ENCODE results near the gene WDR35.
"Not testable (repeated sequence)": the region's sequence is repeated elsewhere in the genome, so short reads cannot be mapped to it uniquely, and the experiment has no call there.

Gene WDR35

DNA sequence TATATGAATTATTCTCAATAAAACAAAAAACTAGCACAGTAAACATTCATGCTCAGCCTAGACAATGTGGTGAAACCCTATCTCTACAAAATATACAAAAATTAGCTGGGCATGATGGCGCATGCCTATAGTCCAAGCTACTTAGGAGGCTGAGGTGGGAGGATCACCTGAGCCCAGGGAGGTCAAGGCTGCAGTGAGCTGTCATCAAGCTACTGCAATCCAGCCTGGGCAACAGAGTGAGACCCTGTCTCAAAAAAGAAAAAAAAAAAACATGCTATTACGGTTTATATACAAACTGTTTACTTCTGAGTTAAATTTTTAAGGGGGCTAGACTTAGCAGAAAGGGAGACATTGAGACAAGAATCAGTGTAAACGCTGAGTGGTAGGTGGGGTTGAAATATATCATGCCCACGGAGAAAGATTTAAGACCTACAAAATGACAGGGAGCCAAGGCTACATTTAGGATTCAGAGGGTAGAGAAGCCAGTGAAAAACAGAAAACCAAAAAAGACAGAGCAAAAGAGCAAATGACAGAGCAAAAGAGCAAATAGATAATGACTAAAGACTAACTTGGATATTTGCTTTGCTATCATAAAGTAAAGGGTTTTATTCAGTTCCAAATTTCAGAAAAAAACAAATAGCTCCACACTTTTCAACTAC, 95.6 kb downstream of the WDR35 start:
- no peak for DNase-seq (ENCODE audit: low read depth)

DNA sequence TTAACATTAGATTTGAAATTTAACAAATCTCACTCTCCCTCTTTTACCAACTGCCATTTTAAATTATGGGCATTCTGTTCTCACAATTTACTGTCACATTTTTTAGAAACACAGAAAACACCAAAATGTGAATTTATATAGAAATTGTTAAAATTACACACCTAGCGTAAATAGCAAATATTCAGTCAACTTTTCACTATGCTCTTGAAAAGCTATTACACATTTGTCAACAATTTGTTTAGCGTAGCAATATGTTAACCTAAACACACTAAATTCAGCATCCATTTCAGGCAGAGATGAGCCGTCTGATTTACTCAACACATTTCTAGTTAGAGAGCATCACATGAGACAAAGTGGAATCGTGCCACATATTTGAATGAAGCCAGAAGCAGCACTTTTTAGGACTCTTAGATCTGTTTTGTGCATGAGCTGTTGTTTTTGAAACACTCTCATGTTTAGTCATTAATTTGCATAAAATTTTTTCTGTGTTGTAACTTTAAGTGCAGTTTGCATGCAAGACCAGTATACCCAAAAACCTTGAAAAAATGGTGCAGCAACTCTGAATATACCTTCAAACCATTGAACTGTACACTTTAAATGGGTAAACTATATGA, 96.3 kb downstream of the WDR35 start:
- DNase-seq (ENCODE audit: low read depth), result no peak

DNA sequence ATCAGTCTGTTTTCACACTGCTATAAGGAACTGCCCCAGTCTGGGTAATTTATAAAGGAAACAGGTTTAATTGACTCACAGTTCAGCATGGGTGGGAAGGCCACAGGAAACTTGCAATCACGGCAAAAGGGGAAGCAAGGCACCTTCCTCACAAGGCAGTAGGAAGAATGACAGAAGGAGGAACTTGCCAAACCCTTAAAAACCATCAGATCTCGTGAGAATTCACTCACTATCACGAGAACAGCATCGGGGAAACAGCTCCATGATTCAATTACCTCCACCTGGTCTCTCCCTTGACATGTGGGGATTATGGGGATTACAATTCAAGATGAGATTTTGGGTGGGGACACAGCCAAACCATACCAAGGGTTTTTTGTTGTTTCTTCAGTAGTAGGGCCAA, 97.9 kb downstream of the WDR35 start:
- not testable (repeated sequence) for DNase-seq (ENCODE audit: low read depth)

GRCh38 chr2:19890104-19890503, 99.8 kb downstream of the WDR35 start:
- DNase-seq (ENCODE audit: low read depth), result no peak

DNA sequence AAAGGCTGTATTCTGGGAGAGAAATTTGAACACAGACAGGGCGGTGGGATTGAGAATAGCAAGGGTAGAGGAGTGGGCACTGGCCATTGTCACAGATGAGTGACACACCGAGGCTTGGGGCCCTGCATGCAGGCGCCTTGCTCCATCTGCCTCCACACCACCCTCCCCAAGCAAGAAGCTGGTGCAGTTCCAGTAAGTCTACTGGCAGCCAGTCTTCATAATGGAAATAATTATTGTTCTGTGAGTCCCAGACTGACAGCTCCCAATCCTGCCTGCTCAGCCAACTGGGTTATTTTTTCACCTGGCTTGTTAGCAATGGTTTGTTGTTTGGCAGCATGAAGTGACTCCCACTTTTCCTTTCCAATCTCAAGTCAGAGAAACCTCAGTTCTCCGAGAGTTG, 101.1 kb downstream of the WDR35 start:
- DNase-seq (ENCODE audit: low read depth), result no peak

DNA sequence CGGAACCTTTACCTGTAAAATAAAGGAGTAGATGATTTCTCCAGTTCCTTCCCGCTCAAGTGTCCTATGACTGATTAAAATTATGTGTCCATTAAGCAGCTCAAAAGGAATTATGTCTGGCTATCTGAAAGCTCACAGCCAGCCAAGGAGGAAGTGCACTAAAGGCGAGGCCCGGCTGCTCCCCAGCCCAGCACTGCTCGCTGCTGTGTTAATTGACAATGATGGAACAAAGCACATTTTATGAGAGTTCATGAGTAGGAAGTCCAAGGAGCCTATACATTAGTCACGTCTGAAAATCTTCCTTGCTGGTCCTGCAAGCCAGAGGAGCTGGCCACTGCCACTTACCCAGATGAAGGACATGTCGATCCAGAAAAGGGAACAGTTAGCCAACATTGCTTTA, 102.4 kb downstream of the WDR35 start:
- DNase-seq (ENCODE audit: low read depth), result no peak

GRCh38 chr2:19886261-19886660, 103.6 kb downstream of the WDR35 start:
- DNase-seq (ENCODE audit: low read depth), result no peak

DNA sequence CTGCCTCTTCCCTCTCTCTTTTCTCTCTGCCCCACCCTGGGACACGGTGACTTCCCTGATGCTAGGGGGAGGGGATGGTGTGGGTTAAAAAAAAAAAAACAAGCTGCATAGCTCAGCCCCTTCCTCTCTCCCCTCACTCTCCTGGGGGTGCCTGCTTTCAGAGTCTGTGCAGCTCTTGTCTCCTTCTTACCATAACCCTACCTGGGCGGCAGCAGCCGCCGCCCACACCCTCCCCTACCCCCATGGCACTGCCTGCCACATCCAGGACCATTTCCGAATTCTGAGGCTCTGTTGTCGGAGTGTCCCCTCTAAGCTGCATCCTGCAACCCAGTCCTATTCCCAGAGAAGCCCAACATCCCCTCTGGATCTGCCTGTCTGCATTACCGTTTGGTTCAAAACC, 104.1 kb downstream of the WDR35 start:
- no peak for DNase-seq (ENCODE audit: low read depth)

- no peak for DNase-seq (ENCODE audit: low read depth)
Observed at GRCh38 chr2:19883971-19884720, 105.8 kb downstream of the WDR35 start.

DNA sequence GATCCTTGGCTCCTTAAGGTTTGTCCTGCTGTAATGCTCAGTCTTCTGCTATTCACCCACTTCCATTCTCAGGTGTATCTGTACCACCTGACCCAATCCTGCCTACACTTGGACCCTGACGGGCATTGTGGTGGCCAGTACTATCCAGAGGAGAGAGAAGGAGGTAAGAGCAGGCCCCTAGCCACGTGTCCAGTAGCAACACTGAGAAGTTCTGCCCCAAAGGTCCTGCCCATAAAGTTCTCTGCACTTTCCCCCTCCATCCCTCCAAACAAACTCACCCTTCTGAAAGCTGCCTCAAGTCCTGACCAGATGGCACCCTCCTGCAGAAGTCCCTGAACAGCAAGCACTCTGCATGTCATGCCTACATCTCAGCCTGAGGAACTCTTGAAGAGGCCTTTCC, 106.4 kb downstream of the WDR35 start:
- DNase-seq (ENCODE audit: low read depth), result no peak

- no peak for DNase-seq (ENCODE audit: low read depth)
Observed at GRCh38 chr2:19882286-19882685, 107.6 kb downstream of the WDR35 start.

- DNase-seq (ENCODE audit: low read depth), result no peak
Observed at GRCh38 chr2:19881908-19882265, 108.0 kb downstream of the WDR35 start.

- no peak for DNase-seq (ENCODE audit: low read depth)
Observed at GRCh38 chr2:19881221-19881907, 108.5 kb downstream of the WDR35 start.

DNA sequence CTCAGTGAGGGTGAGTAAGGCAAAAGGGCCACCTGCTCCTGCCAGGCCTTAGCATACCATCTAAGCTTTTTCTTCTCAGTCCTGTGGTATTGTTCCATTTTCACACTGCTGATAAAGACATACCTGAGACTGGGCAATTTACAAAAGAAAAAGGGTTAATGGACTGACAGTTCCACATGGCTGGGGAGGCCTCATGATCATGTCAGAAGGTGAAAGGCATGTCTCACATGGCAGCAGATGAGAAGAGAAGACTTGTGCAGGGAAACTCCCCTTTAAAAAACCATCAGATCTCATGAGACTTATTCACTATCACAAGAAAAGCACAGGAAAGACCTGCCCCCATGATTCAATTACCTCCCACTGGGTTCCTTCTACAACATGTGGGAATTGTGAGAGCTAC, 109.7 kb downstream of the WDR35 start:
- DNase-seq (ENCODE audit: low read depth), result not testable (repeated sequence)

- no peak for DNase-seq (ENCODE audit: low read depth)
Observed at GRCh38 chr2:19879120-19879519, 110.8 kb downstream of the WDR35 start.

DNA sequence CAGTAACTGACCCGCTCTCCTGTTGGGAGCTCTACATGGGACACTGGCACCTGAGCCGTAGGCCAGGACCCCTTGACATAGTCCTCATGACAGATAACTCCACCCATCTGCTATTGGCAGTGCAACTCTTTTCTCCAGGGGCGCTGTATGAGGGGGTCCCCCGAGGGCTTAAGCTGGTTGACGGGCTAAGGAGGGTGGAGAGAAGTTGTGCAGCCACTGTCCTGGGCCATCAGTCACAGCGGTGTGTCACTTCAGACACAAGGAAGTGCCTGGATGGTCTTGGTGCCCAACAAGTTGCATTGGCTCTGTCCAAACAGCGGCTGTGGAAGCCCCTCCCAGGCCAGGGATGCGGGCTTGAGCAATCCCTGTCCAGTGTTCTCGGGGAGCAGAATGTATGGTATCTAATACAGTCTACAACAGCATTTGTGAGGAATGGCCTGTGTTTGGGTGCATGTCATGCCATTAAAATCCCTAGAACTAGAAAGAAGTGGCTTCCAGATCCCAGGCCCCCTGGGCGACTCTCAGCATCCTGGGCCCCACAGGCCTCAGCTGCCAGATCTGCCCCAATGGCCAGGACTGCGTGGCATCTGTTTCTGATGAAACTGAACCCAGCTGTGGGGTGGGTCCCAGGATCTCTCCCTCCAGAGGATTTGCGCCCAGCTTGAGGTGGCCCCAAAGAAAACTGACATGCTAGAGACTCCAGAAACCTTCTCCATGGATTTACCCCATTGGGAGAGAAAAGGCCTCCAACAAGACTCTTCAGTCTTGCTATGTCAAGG, 111.4 kb downstream of the WDR35 start:
- DNase-seq (ENCODE audit: low read depth), result no peak

- DNase-seq (ENCODE audit: low read depth), result no peak
Observed at GRCh38 chr2:19876751-19877150, 113.2 kb downstream of the WDR35 start.

GRCh38 chr2:19875280-19875679, 114.6 kb downstream of the WDR35 start:
- no peak for DNase-seq (ENCODE audit: low read depth)

GRCh38 chr2:19874726-19875125, 115.2 kb downstream of the WDR35 start:
- no peak for DNase-seq (ENCODE audit: low read depth)

DNA sequence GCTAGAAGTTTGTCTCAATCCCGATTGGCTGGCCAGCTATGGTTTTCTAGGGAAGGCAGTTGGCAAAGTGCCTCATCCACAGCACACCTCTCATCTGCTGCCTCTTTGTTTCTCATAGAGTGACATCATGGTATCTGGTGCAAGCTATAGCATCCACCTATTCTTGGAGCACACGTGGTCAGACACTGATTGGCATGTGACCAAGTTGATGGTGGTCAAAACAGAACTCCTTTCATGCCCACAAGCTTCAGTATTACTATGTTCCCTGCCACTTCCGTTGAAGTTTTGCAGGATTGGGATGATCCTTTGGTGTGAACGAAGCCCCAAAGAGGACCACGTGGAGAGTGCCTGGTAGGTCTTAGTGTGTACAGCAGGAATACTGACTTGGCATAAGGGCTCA, 116.9 kb downstream of the WDR35 start:
- DNase-seq (ENCODE audit: low read depth), result no peak

GRCh38 chr2:19872302-19872701, 117.6 kb downstream of the WDR35 start:
- DNase-seq (ENCODE audit: low read depth), result no peak

DNA sequence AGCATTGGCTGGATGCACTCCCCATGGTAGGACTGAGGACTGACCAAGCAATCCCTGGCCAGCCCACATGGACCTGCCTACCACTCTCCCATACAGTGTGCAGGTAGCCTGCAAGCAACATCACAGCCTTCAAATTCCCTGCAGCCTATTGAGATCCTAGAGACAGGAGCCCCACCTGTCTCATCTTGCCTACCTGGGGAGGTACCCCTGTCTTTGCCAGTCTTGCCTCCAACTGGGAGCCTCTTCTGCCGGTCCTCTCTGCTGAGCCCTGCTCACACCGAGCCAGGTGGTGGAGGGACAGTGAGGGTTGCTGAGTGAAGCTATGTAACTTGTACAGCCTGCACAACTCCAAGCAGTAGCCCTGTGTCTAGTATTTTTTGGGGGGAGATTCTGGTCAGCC, 118.1 kb downstream of the WDR35 start:
- no peak for DNase-seq (ENCODE audit: low read depth)

Data from HS-5 (cell line).